HepG2 (cell line): ENCODE data around the gene C1R. TPM values are rescaled to one million over a fixed set of nuclear protein-coding genes. Genes with fewer than 3 reads are reported as not detected.
A peak's percentile ranks its signal among the peaks of the same experiment; 100 is the strongest.

Source experiments
- AKAP8 ChIP-seq: sonication (generic); formaldehyde crosslinking; IDR thresholded peaks from 2 replicates; pipeline ENCODE4 v1.5.1; 2020; ENCODE audit warnings: mild to moderate bottlenecking, missing genetic modification reagents
- ARHGAP35 ChIP-seq: sonication (generic); formaldehyde crosslinking; IDR thresholded peaks from 2 replicates; pipeline ENCODE4 v1.9.0; 2022; ENCODE audit warnings: mild to moderate bottlenecking, inconsistent platforms, moderate library complexity, missing genetic modification reagents, borderline replicate concordance
- ATF1 ChIP-seq: IDR thresholded peaks from 2 replicates; pipeline ENCODE4 v1.6.1; 2016; ENCODE audit warnings: mild to moderate bottlenecking, control low read depth
- HDAC2 ChIP-seq: sonication (generic); formaldehyde crosslinking; IDR thresholded peaks from 2 replicates; pipeline ENCODE4 v1.4.0; 2020; ENCODE audit warnings: missing genetic modification reagents
- HNF1A ChIP-seq, 2 experiments: sonication (generic) in 1 of 2; formaldehyde crosslinking in 1 of 2; IDR thresholded peaks; 2 replicates each; pipeline versions ENCODE4 v1.4.0 to v1.6.1; 2016 to 2020; ENCODE audit warnings: borderline replicate concordance in 1 of 2, low read depth in 1 of 2, mild to moderate bottlenecking in 1 of 2, missing genetic modification reagents in 1 of 2
- KDM5A ChIP-seq: fragments of 200-600 bp; sonication (generic); IDR thresholded peaks from 2 replicates; pipeline ENCODE4 v1.7.0; 2018; ENCODE audit warnings: antibody characterized with exemption, mild to moderate bottlenecking, low read length, borderline replicate concordance
- NAIF1 ChIP-seq: sonication (generic); formaldehyde crosslinking; IDR thresholded peaks from 2 replicates; pipeline ENCODE4 v1.5.0; 2020; ENCODE audit warnings: mild to moderate bottlenecking, missing genetic modification reagents, borderline replicate concordance
- PCBP1 ChIP-seq: fragments of 200-400 bp; formaldehyde crosslinking; IDR thresholded peaks from 2 replicates; pipeline ENCODE4 v1.6.1; 2017; ENCODE audit warnings: mild to moderate bottlenecking, low read depth, low read length, borderline replicate concordance
- SIN3A ChIP-seq: IDR thresholded peaks from 2 replicates; pipeline ENCODE4 v1.6.1; 2011; ENCODE audit warnings: low read depth, mild to moderate bottlenecking, control low read depth, low read length, borderline replicate concordance
- TP53 ChIP-seq: sonication (generic); formaldehyde crosslinking; conservative IDR thresholded peaks from 2 replicates; pipeline ENCODE4 v1.4.0; 2020; ENCODE audit warnings: missing genetic modification reagents
- YEATS2 ChIP-seq: sonication (generic); formaldehyde crosslinking; IDR thresholded peaks from 2 replicates; pipeline ENCODE4 v1.4.0; 2020; ENCODE audit warnings: missing genetic modification reagents, borderline replicate concordance
- ZNF264 ChIP-seq: sonication (generic); formaldehyde crosslinking; IDR thresholded peaks from 2 replicates; pipeline ENCODE4 v1.4.0; 2020; ENCODE audit warnings: missing genetic modification reagents
- ZNF326 ChIP-seq: sonication (generic); formaldehyde crosslinking; IDR thresholded peaks from 2 replicates; pipeline ENCODE4 v1.4.0; 2020; ENCODE audit warnings: missing genetic modification reagents, borderline replicate concordance
- ZNF451 ChIP-seq: sonication (generic); formaldehyde crosslinking; IDR thresholded peaks from 2 replicates; pipeline ENCODE4 v1.5.0; 2020; ENCODE audit warnings: mild to moderate bottlenecking, missing genetic modification reagents
- ZNF816 ChIP-seq: sonication (generic); formaldehyde crosslinking; IDR thresholded peaks from 2 replicates; pipeline ENCODE4 v1.8.0; 2022; ENCODE audit warnings: missing genetic modification reagents, mild to moderate bottlenecking, borderline replicate concordance
- polyA plus RNA-seq, 8 experiments: library from polyadenylated mRNA; depleted of rRNA in 3 of 8; stranded (reverse) in 7 of 8; unstranded in 1 of 8; fragments of >200 nt; fragmentation: Illumina TruSeq in 4 of 8; extraction: Trizol in 4 of 8; gene quantifications; 2 replicates each; pipeline versions ENCODE4 v1.2.1 to v1.2.3, GENCODE V29; 2011 to 2016; ENCODE audit warnings: low read depth in 4 of 8, missing spikeins in 1 of 8, mixed read lengths in 1 of 8; ENCODE audit not compliant: insufficient read depth in 1 of 8
- total RNA-seq, 5 experiments: library from RNA; depleted of rRNA; stranded (reverse); fragments of >200 nt; fragmentation: Illumina TruSeq; extraction: Trizol; gene quantifications; 2 replicates each; pipeline ENCODE4 v1.2.3, GENCODE V29; 2016; ENCODE audit warnings: low read depth in 1 of 5
- TF ChIP-seq, protein P1 (sequence below): sonication (generic); formaldehyde crosslinking; IDR thresholded peaks from 2 replicates; pipeline ENCODE4 v1.4.0; 2020; ENCODE audit warnings: mild to moderate bottlenecking, missing genetic modification reagents, borderline replicate concordance
- TF ChIP-seq, protein P2 (sequence below): IDR thresholded peaks from 2 replicates; pipeline ENCODE4 v1.6.1; 2018; ENCODE audit warnings: missing genetic modification reagents

Gene C1R
- total and polyA plus RNA-seq, 2 of the 13 experiments (the other 11 are each of a cell fraction or from before 2014, with no cell fraction given) = 3.5 to 6.5 TPM

DNA sequence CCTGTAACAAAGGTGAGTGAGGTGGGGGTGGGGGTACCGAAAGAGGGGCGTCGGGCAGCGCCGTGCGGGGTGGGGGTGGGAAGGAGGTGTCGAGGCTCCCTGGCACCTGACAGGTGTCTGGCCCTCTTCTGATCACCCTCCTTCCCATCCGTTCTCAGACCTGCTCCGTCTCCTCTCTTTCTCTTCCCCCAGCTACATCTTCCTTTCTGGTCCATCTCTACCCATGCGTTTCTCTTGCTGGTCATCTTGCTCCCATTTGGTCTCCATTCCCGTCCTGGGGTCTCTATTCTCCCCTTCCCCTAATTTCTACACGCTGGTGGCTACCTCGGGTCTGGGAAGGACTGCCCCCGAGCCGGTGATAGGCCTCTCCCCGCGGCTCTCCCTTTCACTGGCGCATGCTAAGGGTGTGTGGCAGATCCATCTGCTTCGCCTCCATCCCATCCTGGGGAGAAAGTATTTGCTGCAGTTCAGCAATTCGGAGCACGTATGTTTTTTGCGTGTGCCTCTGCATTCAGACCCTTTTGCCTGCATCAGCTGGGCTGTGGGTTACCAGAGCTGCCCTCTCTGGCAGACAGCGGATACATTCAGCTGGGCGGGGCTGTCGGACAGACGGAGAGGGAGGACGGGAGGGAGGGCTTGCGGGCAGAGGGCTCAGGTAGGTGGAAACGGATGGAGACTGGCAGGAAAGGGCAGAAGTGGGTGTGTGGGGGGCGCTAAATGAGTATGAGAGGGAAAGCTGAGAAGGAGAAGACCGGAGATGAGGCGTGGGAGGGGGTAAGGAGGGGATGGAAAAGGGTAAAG lies 38.7 kb upstream of the C1R start (continued):
- TF ChIP-seq HNF1A (IDR thresholded peaks at IDR 0.05; ENCODE audit: low read depth) (no peak), HNF1A (CRISPR knock-in tag; IDR thresholded peaks at IDR 0.05; ENCODE audit: borderline replicate concordance) (0 out of 2 replicates have a peak, but pooled peaks have one; percentile 34), ZNF264 (no peak), PCBP1 (0 out of 2 replicates have a peak, but pooled peaks have one; percentile 45), HDAC2 (CRISPR knock-in tag) (no peak), NAIF1 (CRISPR knock-in tag) (no peak), YEATS2 (CRISPR knock-in tag) (no peak), TP53 (no peak), ZNF451 (no peak), ATF1 (no peak), ZNF326 (CRISPR knock-in tag) (no peak), AKAP8 (no peak), ARHGAP35 (CRISPR knock-in tag) (no peak), SIN3A (peak; percentile 50; the same call in 1 of the 2 replicates), ZNF816 (CRISPR knock-in tag) (no peak), KDM5A (no peak)
- TF ChIP-seq, protein P1, sequence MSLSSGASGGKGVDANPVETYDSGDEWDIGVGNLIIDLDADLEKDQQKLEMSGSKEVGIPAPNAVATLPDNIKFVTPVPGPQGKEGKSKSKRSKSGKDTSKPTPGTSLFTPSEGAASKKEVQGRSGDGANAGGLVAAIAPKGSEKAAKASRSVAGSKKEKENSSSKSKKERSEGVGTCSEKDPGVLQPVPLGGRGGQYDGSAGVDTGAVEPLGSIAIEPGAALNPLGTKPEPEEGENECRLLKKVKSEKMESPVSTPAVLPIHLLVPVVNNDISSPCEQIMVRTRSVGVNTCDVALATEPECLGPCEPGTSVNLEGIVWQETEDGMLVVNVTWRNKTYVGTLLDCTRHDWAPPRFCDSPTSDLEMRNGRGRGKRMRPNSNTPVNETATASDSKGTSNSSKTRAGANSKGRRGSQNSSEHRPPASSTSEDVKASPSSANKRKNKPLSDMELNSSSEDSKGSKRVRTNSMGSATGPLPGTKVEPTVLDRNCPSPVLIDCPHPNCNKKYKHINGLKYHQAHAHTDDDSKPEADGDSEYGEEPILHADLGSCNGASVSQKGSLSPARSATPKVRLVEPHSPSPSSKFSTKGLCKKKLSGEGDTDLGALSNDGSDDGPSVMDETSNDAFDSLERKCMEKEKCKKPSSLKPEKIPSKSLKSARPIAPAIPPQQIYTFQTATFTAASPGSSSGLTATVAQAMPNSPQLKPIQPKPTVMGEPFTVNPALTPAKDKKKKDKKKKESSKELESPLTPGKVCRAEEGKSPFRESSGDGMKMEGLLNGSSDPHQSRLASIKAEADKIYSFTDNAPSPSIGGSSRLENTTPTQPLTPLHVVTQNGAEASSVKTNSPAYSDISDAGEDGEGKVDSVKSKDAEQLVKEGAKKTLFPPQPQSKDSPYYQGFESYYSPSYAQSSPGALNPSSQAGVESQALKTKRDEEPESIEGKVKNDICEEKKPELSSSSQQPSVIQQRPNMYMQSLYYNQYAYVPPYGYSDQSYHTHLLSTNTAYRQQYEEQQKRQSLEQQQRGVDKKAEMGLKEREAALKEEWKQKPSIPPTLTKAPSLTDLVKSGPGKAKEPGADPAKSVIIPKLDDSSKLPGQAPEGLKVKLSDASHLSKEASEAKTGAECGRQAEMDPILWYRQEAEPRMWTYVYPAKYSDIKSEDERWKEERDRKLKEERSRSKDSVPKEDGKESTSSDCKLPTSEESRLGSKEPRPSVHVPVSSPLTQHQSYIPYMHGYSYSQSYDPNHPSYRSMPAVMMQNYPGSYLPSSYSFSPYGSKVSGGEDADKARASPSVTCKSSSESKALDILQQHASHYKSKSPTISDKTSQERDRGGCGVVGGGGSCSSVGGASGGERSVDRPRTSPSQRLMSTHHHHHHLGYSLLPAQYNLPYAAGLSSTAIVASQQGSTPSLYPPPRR (CRISPR knock-in tag) = no peak
- TF ChIP-seq, protein P2, sequence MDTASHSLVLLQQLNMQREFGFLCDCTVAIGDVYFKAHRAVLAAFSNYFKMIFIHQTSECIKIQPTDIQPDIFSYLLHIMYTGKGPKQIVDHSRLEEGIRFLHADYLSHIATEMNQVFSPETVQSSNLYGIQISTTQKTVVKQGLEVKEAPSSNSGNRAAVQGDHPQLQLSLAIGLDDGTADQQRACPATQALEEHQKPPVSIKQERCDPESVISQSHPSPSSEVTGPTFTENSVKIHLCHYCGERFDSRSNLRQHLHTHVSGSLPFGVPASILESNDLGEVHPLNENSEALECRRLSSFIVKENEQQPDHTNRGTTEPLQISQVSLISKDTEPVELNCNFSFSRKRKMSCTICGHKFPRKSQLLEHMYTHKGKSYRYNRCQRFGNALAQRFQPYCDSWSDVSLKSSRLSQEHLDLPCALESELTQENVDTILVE (CRISPR knock-in tag) = no peak
